Astrocyte (in vitro differentiated cells and primary cell): ENCODE results near the gene CIZ1. TPM values are rescaled to one million over a fixed set of nuclear protein-coding genes. Genes with fewer than 3 reads are reported as not detected.

ENCODE experiments used
- DNase-seq: peaks from one replicate; pipeline ENCODE4 v3.0.0-alpha.2; 2010; ENCODE audit warnings: low read depth
- FAIRE-seq: peaks from 2 replicates; lab custom pipeline; 2011; peaks lifted over from hg19 to GRCh38; lab: Jason Lieb, UNC
- H2AFZ ChIP-seq: 2 replicates; pipeline ENCODE4 v1.6.0; 2012; ENCODE audit warnings: low read depth, low read length, inconsistent platforms
- H3K27ac ChIP-seq: 2 replicates; pipeline ENCODE4 v1.5.1; 2011; ENCODE audit warnings: low read depth, low read length, inconsistent platforms
- H3K27me3 ChIP-seq: 2 replicates; pipeline ENCODE4 v1.6.0; 2011; ENCODE audit warnings: low read length, inconsistent platforms; ENCODE audit not compliant: insufficient read depth
- H3K36me3 ChIP-seq: 2 replicates; pipeline ENCODE4 v1.5.1; 2011; ENCODE audit warnings: low read length, inconsistent platforms; ENCODE audit not compliant: insufficient read depth
- H3K4me1 ChIP-seq: 2 replicates; pipeline ENCODE4 v1.5.1; 2011; ENCODE audit warnings: low read length, inconsistent platforms; ENCODE audit not compliant: insufficient read depth
- H3K4me2 ChIP-seq: 2 replicates; pipeline ENCODE4 v1.6.0; 2012; ENCODE audit warnings: low read length, inconsistent platforms
- H3K4me3 ChIP-seq: 2 replicates; pipeline ENCODE4 v1.5.1; 2011; ENCODE audit warnings: low read depth, mild to moderate bottlenecking, low read length, inconsistent platforms; ENCODE audit not compliant: insufficient read depth
- H3K79me2 ChIP-seq: 2 replicates; pipeline ENCODE4 v1.6.0; 2012; ENCODE audit warnings: mild to moderate bottlenecking, low read length, inconsistent platforms; ENCODE audit not compliant: insufficient read depth
- H3K9ac ChIP-seq: 2 replicates; pipeline ENCODE4 v1.6.0; 2012; ENCODE audit warnings: mild to moderate bottlenecking, low read length, inconsistent platforms
- H3K9me3 ChIP-seq: 2 replicates; pipeline ENCODE4 v1.5.1; 2012; ENCODE audit warnings: low read depth, mild to moderate bottlenecking, low read length, inconsistent platforms; ENCODE audit not compliant: insufficient read depth
- H4K20me1 ChIP-seq: 2 replicates; pipeline ENCODE4 v1.6.0; 2012; ENCODE audit warnings: low read length, inconsistent platforms; ENCODE audit not compliant: insufficient read depth
- H3K27ac Mint-ChIP-seq: one replicate; pipeline ENCODE4 v1.8.0; 2021; ENCODE audit warnings: mild to moderate bottlenecking, mixed read lengths; ENCODE audit not compliant: unreplicated experiment
- H3K27me3 Mint-ChIP-seq: one replicate; pipeline ENCODE4 v1.8.0; 2021; ENCODE audit warnings: low read depth, mixed read lengths; ENCODE audit not compliant: unreplicated experiment
- H3K36me3 Mint-ChIP-seq: one replicate; pipeline ENCODE4 v1.8.0; 2021; ENCODE audit warnings: low read depth, mixed read lengths; ENCODE audit not compliant: unreplicated experiment
- H3K4me1 Mint-ChIP-seq: one replicate; pipeline ENCODE4 v1.8.0; 2021; ENCODE audit warnings: low read depth, mixed read lengths; ENCODE audit not compliant: unreplicated experiment
- H3K4me3 Mint-ChIP-seq: one replicate; pipeline ENCODE4 v1.8.0; 2021; ENCODE audit warnings: mild to moderate bottlenecking, moderate library complexity, mixed read lengths; ENCODE audit not compliant: unreplicated experiment
- H3K9me3 Mint-ChIP-seq: one replicate; pipeline ENCODE4 v1.8.0; 2021; ENCODE audit warnings: mild to moderate bottlenecking, mixed read lengths; ENCODE audit not compliant: unreplicated experiment
- CTCF ChIP-seq: IDR thresholded peaks from 2 replicates; pipeline ENCODE4 v1.5.1; 2011; ENCODE audit warnings: low read depth, mild to moderate bottlenecking, inconsistent platforms, low read length, moderate library complexity; ENCODE audit not compliant: insufficient read depth
- EZH2 ChIP-seq: IDR thresholded peaks from 2 replicates; pipeline ENCODE4 v1.6.1; 2012; ENCODE audit warnings: mild to moderate bottlenecking, low read length, inconsistent platforms; ENCODE audit not compliant: insufficient read depth
- total RNA-seq: library from RNA; stranded (reverse); gene quantifications from 2 replicates; pipeline ENCODE4 v1.2.1, GENCODE V29; 2021

The CIZ1 gene
- total RNA-seq, 1 donor from 2014 or later = 117 TPM

- Histone ChIP-seq H4K20me1 (peaks cover 26% of the 10 kb centered on the region), H3K9me3 (peaks cover 7% of the 10 kb centered on the region), H3K27ac (no peak overlapping the region), H3K9ac (no peak overlapping the region), H3K4me2 (no peak overlapping the region), H3K27me3 (no peaks in the 10 kb centered on the region), H2AFZ (no peak overlapping the region), H3K36me3 (peaks cover 36% of the 10 kb centered on the region), H3K4me3 (no peak overlapping the region), H3K4me1 (peaks cover 9% of the 10 kb centered on the region), H3K79me2 (no peaks in the 10 kb centered on the region)
- Mint-ChIP-seq H3K9me3 (no peaks in the 10 kb centered on the region), H3K4me1 (no peaks in the 10 kb centered on the region), H3K4me3 (no peak overlapping the region), H3K27ac (no peak overlapping the region), H3K27me3 (no peaks in the 10 kb centered on the region), H3K36me3 (peaks cover 38% of the 10 kb centered on the region)
- DNase-seq = no peak
- no peak for FAIRE-seq
- TF ChIP-seq EZH2 (no peak), CTCF (no peak)
Measured at GRCh38 chr9:128180001-128180400, 11.4 kb downstream of the CIZ1 start.

- FAIRE-seq (no peak), DNase-seq (no peak)
- peaks cover 12% of the 10 kb centered on the region for H3K4me1 ChIP-seq
- H3K79me2 ChIP-seq = no peaks in the 10 kb centered on the region
- Mint-ChIP-seq H3K9me3 (no peaks in the 10 kb centered on the region), H3K36me3 (peaks cover 38% of the 10 kb centered on the region), H3K27ac (no peak overlapping the region), H3K4me1 (no peaks in the 10 kb centered on the region), H3K27me3 (no peaks in the 10 kb centered on the region), H3K4me3 (no peak overlapping the region)
- no peak overlapping the region for H2AFZ ChIP-seq
- no peak overlapping the region for H3K27ac ChIP-seq
- TF ChIP-seq EZH2 (no peak), CTCF (no peak)
- H3K36me3 ChIP-seq = peaks cover 40% of the 10 kb centered on the region
- H3K9me3 ChIP-seq = peaks cover 7% of the 10 kb centered on the region
- H3K9ac ChIP-seq = no peak overlapping the region
- no peak overlapping the region for H3K4me3 ChIP-seq
- no peak overlapping the region for H3K4me2 ChIP-seq
- peaks cover 36% of the 10 kb centered on the region for H4K20me1 ChIP-seq
- H3K27me3 ChIP-seq = no peaks in the 10 kb centered on the region
Measured at GRCh38 chr9:128178806-128179431, 12.5 kb downstream of the CIZ1 start.

- H3K9me3 Mint-ChIP-seq = no peaks in the 10 kb centered on the region
- TF ChIP-seq EZH2 (no peak), CTCF (no peak)
- FAIRE-seq = no peak
- Histone ChIP-seq H3K79me2 (no peaks in the 10 kb centered on the region), H3K4me2 (peak overlapping the region; percentile 67), H3K9ac (peak overlapping the region; percentile 51), H2AFZ (no peak overlapping the region), H3K27ac (peak overlapping the region; percentile 57), H3K9me3 (peaks cover 7% of the 10 kb centered on the region), H3K36me3 (peaks cover 39% of the 10 kb centered on the region), H3K4me1 (peaks cover 12% of the 10 kb centered on the region), H3K4me3 (no peak overlapping the region), H4K20me1 (peaks cover 26% of the 10 kb centered on the region), H3K27me3 (no peaks in the 10 kb centered on the region)
- H3K27ac Mint-ChIP-seq = peak overlapping the region; percentile 23
- H3K36me3 Mint-ChIP-seq = peaks cover 28% of the 10 kb centered on the region
- H3K4me1 Mint-ChIP-seq = no peaks in the 10 kb centered on the region
- no peaks in the 10 kb centered on the region for H3K27me3 Mint-ChIP-seq
- H3K4me3 Mint-ChIP-seq = no peak overlapping the region
- no peak for DNase-seq
Measured at GRCh38 chr9:128175726-128176125, 15.6 kb downstream of the CIZ1 start.
